Transverse colon (tissue), 4 donors: ENCODE measurements around the gene CGRRF1. TPM values are rescaled to one million over a fixed set of nuclear protein-coding genes. Genes with fewer than 3 reads are reported as not detected.

Experiments used
- DNase-seq: peaks from one replicate; pipeline ENCODE4 v3.0.0-alpha.2; 2019
- H3K27ac ChIP-seq, 4 donors: fragments of 200-600 bp; sonication (generic); 2 replicates each; pipeline ENCODE4 v1.5.1; 2016 to 2018; ENCODE audit warnings: inconsistent platforms in 4 of 4
- H3K27me3 ChIP-seq: fragments of 200-600 bp; sonication (generic); 2 replicates; pipeline ENCODE4 v1.5.1; 2017; ENCODE audit warnings: inconsistent platforms
- H3K36me3 ChIP-seq, 4 donors: fragments of 200-600 bp; sonication (generic); 2 replicates each; pipeline ENCODE4 v1.5.1; 2017 to 2019; ENCODE audit warnings: inconsistent platforms in 4 of 4
- H3K4me1 ChIP-seq, 4 donors: fragments of 200-600 bp; sonication (generic); 2 replicates each; pipeline ENCODE4 v1.5.1; 2017 to 2020; ENCODE audit warnings: inconsistent platforms in 4 of 4
- H3K4me3 ChIP-seq, 4 donors: fragments of 200-600 bp; sonication (generic); 1 replicate in 1 of 4; 2 replicates in 3 of 4; pipeline versions ENCODE4 v1.5.1 to v1.6.1; 2017 to 2019; ENCODE audit warnings: inconsistent platforms in 4 of 4
- H3K9me3 ChIP-seq, 2 donors: fragments of 200-600 bp; sonication (generic); 2 replicates each; pipeline ENCODE4 v1.5.1; 2017 to 2019; ENCODE audit warnings: inconsistent platforms in 2 of 2
- CTCF ChIP-seq, 5 experiments: fragments of 200-600 bp in 3 of 5; fragments of 450-650 bp in 2 of 5; sonication (generic) in 3 of 5; IDR thresholded peaks; 1 replicate in 2 of 5; 2 replicates in 3 of 5; pipeline ENCODE4 v1.5.1; 2016 to 2017; ENCODE audit warnings: antibody characterized with exemption in 5 of 5, inconsistent platforms in 3 of 5, mild to moderate bottlenecking in 2 of 5, moderate library complexity in 1 of 5
- EP300 ChIP-seq: sonication (generic); formaldehyde crosslinking; IDR thresholded peaks from one replicate; pipeline ENCODE4 v1.6.1; 2017; ENCODE audit warnings: antibody characterized with exemption, low read depth
- POLR2A ChIP-seq: fragments of 450-650 bp; IDR thresholded peaks from one replicate; pipeline ENCODE4 v1.6.1; 2016; ENCODE audit warnings: antibody characterized with exemption, mild to moderate bottlenecking, moderate library complexity
- POLR2AphosphoS5 ChIP-seq, 3 donors: sonication (generic); formaldehyde crosslinking; IDR thresholded peaks; one replicate each; pipeline ENCODE4 v1.6.1; 2016; ENCODE audit warnings: antibody characterized with exemption in 3 of 3
- WGBS, 2 donors: methylation state at CpG; one replicate each; pipeline ENCODE4 v1.1.5; 2018; ENCODE audit warnings: low coverage in 1 of 2; 5-methylcytosine and 5-hydroxymethylcytosine counted together
- in situ Hi-C, 4 donors: fragments of 200-750 bp; cut with MboI; loops; one replicate each; pipeline versions ENCODE4 v1.15.0 to v1.15.1; 2017; ENCODE audit warnings: low sequenced_read_pairs in 3 of 4, low pct_ligation_motif_present in 1 of 4, low pct_unique_long_range_greater_than_20kb in 1 of 4
- intact Hi-C: fragments of 100-400 bp; cut with DNase I; formaldehyde crosslinking; loops from one replicate; pipeline ENCODE4 v1.15.1; 2023; ENCODE audit warnings: low total_unique reads
- total RNA-seq, 4 donors: library from RNA; depleted of rRNA; stranded (reverse); fragments of >200 nt; gene quantifications; one replicate each; pipeline ENCODE4 v1.1.0, GENCODE V29; 2016

Gene CGRRF1
- total RNA-seq, 4 donors from 2014 or later: 2.6 to 46.8 (median 18.0) TPM

GRCh38 chr14:54537651-54538050 is 27.9 kb downstream of the CGRRF1 start:
- H3K4me3 ChIP-seq: no peak overlapping the region
- no peaks in the 10 kb centered on the region for H3K9me3 ChIP-seq
- WGBS, 2 donors: 50 to 53% methylated on average over 2 of the region's 2 CpGs

GRCh38 chr14:54538055-54538454 is 28.3 kb downstream of the CGRRF1 start:
- in situ Hi-C loops: no loop called here

More at GRCh38 chr14:54537651-54538050, 27.9 kb downstream of the CGRRF1 start:
- in situ Hi-C loops (no loop called here), intact Hi-C loops (no loop called here)
- no peak for DNase-seq
- Histone ChIP-seq H3K27ac (no peak overlapping the region), H3K27me3 (no peaks in the 10 kb centered on the region), H3K36me3 (peaks cover 0 to 10% (median 0%) of the 10 kb centered on the region in 4 donors), H3K4me1 (peaks cover 0 to 16% (median 0%) of the 10 kb centered on the region in 4 donors)
- TF ChIP-seq CTCF (IDR thresholded peaks at IDR 0.05) (no peak), POLR2AphosphoS5 (IDR thresholded peaks at IDR 0.05) (no peak), POLR2A (no peak), EP300 (no peak)

GRCh38 chr14:54547583-54547982 is 37.9 kb downstream of the CGRRF1 start:
- no peaks in the 10 kb centered on the region for H3K27me3 ChIP-seq
- intact Hi-C loops: no loop called here
- H3K27ac ChIP-seq: no peak overlapping the region
- in situ Hi-C loops: no loop called here
- H3K36me3 ChIP-seq: no peaks in the 10 kb centered on the region
- TF ChIP-seq EP300 (no peak), POLR2AphosphoS5 (IDR thresholded peaks at IDR 0.05) (no peak), CTCF (IDR thresholded peaks at IDR 0.05) (no peak), POLR2A (no peak)
- WGBS, 2 donors: 98 to 100% methylated on average over 3 of the region's 3 CpGs
- no peaks in the 10 kb centered on the region for H3K9me3 ChIP-seq
- no peaks in the 10 kb centered on the region for H3K4me1 ChIP-seq
- no peak for DNase-seq
- no peak overlapping the region for H3K4me3 ChIP-seq

More at GRCh38 chr14:54538055-54538454, 28.3 kb downstream of the CGRRF1 start:
- H3K4me3 ChIP-seq: no peak overlapping the region
- peaks cover 0 to 10% (median 0%) of the 10 kb centered on the region in 4 donors for H3K36me3 ChIP-seq
- DNase-seq: no peak
- WGBS, 2 donors: 81 to 92% methylated on average over 2 to 3 of the region's 3 CpGs
- H3K9me3 ChIP-seq: no peaks in the 10 kb centered on the region
- H3K4me1 ChIP-seq: peaks cover 0 to 16% (median 0%) of the 10 kb centered on the region in 4 donors
- intact Hi-C loops: no loop called here
- no peaks in the 10 kb centered on the region for H3K27me3 ChIP-seq
- H3K27ac ChIP-seq: no peak overlapping the region
- TF ChIP-seq POLR2AphosphoS5 (IDR thresholded peaks at IDR 0.05) (no peak), POLR2A (no peak), EP300 (no peak), CTCF (IDR thresholded peaks at IDR 0.05) (no peak)

- Histone ChIP-seq H3K36me3 (no peaks in the 10 kb centered on the region), H3K9me3 (no peaks in the 10 kb centered on the region), H3K4me3 (no peak overlapping the region), H3K27me3 (no peaks in the 10 kb centered on the region), H3K4me1 (no peaks in the 10 kb centered on the region), H3K27ac (no peak overlapping the region)
- 78 to 95% methylated on average over 5 of the region's 5 CpGs for WGBS, 2 donors
- TF ChIP-seq POLR2AphosphoS5 (IDR thresholded peaks at IDR 0.05) (no peak), POLR2A (no peak), CTCF (IDR thresholded peaks at IDR 0.05) (no peak), EP300 (no peak)
- DNase-seq: no peak
- in situ Hi-C loops (no loop called here), intact Hi-C loops (no loop called here)
Observed at GRCh38 chr14:54548491-54548890, 38.8 kb downstream of the CGRRF1 start.
